NCI-H510A treated with DMSO at 0.1 percent for 48 hours (cell line): ENCODE data around the gene ABL2.
"Not testable (repeated sequence)": the region's sequence is repeated elsewhere in the genome, so short reads cannot be mapped to it uniquely, and the experiment has no call there.

Source experiments
- DNase-seq: peaks from one replicate; lab custom pipeline; 2025; lab: John Stamatoyannopoulos, UW

ABL2 gene

GRCh38 chr1:179213317-179213716, 16.2 kb downstream of the ABL2 start:
- not testable (repeated sequence) for DNase-seq

GRCh38 chr1:179208681-179209477, 20.6 kb downstream of the ABL2 start:
- DNase-seq = no peak

- no peak for DNase-seq
Measured at GRCh38 chr1:179206812-179207211, 22.7 kb downstream of the ABL2 start.

GRCh38 chr1:179205284-179205683, 24.2 kb downstream of the ABL2 start:
- DNase-seq = no peak

GRCh38 chr1:179202161-179202560, 27.3 kb downstream of the ABL2 start:
- no peak for DNase-seq

- no peak for DNase-seq
Measured at GRCh38 chr1:179200586-179200985, 28.9 kb downstream of the ABL2 start.

- no peak for DNase-seq
Measured at GRCh38 chr1:179197690-179198297, 31.7 kb downstream of the ABL2 start.

GRCh38 chr1:179195857-179196256, 33.6 kb downstream of the ABL2 start:
- not testable (repeated sequence) for DNase-seq

GRCh38 chr1:179195376-179195775, 34.1 kb downstream of the ABL2 start:
- no peak for DNase-seq

- DNase-seq = no peak
Measured at GRCh38 chr1:179194068-179194537, 35.4 kb downstream of the ABL2 start.

GRCh38 chr1:179190861-179191260, 38.6 kb downstream of the ABL2 start:
- no peak for DNase-seq

GRCh38 chr1:179187735-179188471, 41.6 kb downstream of the ABL2 start:
- DNase-seq = no peak

GRCh38 chr1:179187043-179187442, 42.4 kb downstream of the ABL2 start:
- DNase-seq = no peak

- DNase-seq = no peak
Measured at GRCh38 chr1:179184403-179184802, 45.1 kb downstream of the ABL2 start.

GRCh38 chr1:179183857-179184256, 45.6 kb downstream of the ABL2 start:
- no peak for DNase-seq

GRCh38 chr1:179178950-179179349, 50.5 kb downstream of the ABL2 start:
- DNase-seq = no peak

GRCh38 chr1:179178183-179178582, 51.3 kb downstream of the ABL2 start:
- DNase-seq = no peak

- DNase-seq = no peak
Measured at GRCh38 chr1:179177615-179178014, 51.9 kb downstream of the ABL2 start.

- DNase-seq = no peak
Measured at GRCh38 chr1:179177182-179177581, 52.3 kb downstream of the ABL2 start.

- DNase-seq = no peak
Measured at GRCh38 chr1:179175011-179175841, 54.3 kb downstream of the ABL2 start.

GRCh38 chr1:179170468-179170770, 59.1 kb downstream of the ABL2 start:
- DNase-seq = not testable (repeated sequence)
